OCI-LY7 (cell line): ENCODE results near the gene MFGE8.

Experiments
- EZH2phosphoT487 ChIP-seq: fragments of 200-600 bp; sonication (generic); IDR thresholded peaks from 2 replicates; pipeline ENCODE4 v1.6.1; 2018; ENCODE audit warnings: low read depth, borderline replicate concordance, mild to moderate bottlenecking, mixed run types, antibody characterized with exemption, low read length, moderate library complexity, mixed read lengths
- TF ChIP-seq, protein P1 (sequence below): fragments of 200-600 bp; sonication (generic); conservative IDR thresholded peaks from 2 replicates; pipeline ENCODE4 v1.5.1; 2014; ENCODE audit warnings: mild to moderate bottlenecking, antibody characterized with exemption, low read length, moderate library complexity, mixed read lengths

- TF ChIP-seq, protein P1, sequence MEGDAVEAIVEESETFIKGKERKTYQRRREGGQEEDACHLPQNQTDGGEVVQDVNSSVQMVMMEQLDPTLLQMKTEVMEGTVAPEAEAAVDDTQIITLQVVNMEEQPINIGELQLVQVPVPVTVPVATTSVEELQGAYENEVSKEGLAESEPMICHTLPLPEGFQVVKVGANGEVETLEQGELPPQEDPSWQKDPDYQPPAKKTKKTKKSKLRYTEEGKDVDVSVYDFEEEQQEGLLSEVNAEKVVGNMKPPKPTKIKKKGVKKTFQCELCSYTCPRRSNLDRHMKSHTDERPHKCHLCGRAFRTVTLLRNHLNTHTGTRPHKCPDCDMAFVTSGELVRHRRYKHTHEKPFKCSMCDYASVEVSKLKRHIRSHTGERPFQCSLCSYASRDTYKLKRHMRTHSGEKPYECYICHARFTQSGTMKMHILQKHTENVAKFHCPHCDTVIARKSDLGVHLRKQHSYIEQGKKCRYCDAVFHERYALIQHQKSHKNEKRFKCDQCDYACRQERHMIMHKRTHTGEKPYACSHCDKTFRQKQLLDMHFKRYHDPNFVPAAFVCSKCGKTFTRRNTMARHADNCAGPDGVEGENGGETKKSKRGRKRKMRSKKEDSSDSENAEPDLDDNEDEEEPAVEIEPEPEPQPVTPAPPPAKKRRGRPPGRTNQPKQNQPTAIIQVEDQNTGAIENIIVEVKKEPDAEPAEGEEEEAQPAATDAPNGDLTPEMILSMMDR: no peak
- TF ChIP-seq EZH2phosphoT487: no peak
Observed at GRCh38 chr15:88898736-88899135, 14.4 kb downstream of the MFGE8 start.
